ENCODE measurements around the gene TTC23.

The TTC23 gene

GRCh38 chr15:99249270-99249841 lies at the start of gene TTC23:
TTC23 (minus strand) TSS chr15:99249581; CDS start chr15:99228712, 20,869 bp downstream.
- DNase-seq (ENCODE audit: low read depth), result peak; percentile 92
- peak within 1 kb of the TSS; percentile 78 for H3K4me3 ChIP-seq (replicated peaks; ENCODE audit: low read depth, low read length)
- TF ChIP-seq CTCF (IDR thresholded peaks at IDR 0.05; ENCODE audit: low read length, missing control alignments), result no peak

- no peak for TF ChIP-seq CTCF (IDR thresholded peaks at IDR 0.05; ENCODE audit: low read length, missing control alignments)
- H3K4me3 ChIP-seq (replicated peaks; ENCODE audit: low read depth, low read length), result no peak overlapping the region
- no peak for DNase-seq (ENCODE audit: low read depth)
These were observed 47.0 kb upstream of the TTC23 start for GRCh38 chr15:99296386-99296785.

- H3K4me3 ChIP-seq (replicated peaks; ENCODE audit: low read depth, low read length), result no peak overlapping the region
- no peak for TF ChIP-seq CTCF (IDR thresholded peaks at IDR 0.05; ENCODE audit: low read length, missing control alignments)
- no peak for DNase-seq (ENCODE audit: low read depth)
These were observed 46.5 kb upstream of the TTC23 start for GRCh38 chr15:99295840-99296239.

- DNase-seq (ENCODE audit: low read depth), result no peak
- TF ChIP-seq CTCF (IDR thresholded peaks at IDR 0.05; ENCODE audit: low read length, missing control alignments), result no peak
- no peak overlapping the region for H3K4me3 ChIP-seq (replicated peaks; ENCODE audit: low read depth, low read length)
These were observed 42.3 kb upstream of the TTC23 start for GRCh38 chr15:99291643-99292042.

- no peak for DNase-seq (ENCODE audit: low read depth)
- no peak for TF ChIP-seq CTCF (IDR thresholded peaks at IDR 0.05; ENCODE audit: low read length, missing control alignments)
- no peak overlapping the region for H3K4me3 ChIP-seq (replicated peaks; ENCODE audit: low read depth, low read length)
These were observed 34.3 kb upstream of the TTC23 start for GRCh38 chr15:99283717-99284116.

- no peak for TF ChIP-seq CTCF (IDR thresholded peaks at IDR 0.05; ENCODE audit: low read length, missing control alignments)
- DNase-seq (ENCODE audit: low read depth), result no peak
- no peak overlapping the region for H3K4me3 ChIP-seq (replicated peaks; ENCODE audit: low read depth, low read length)
These were observed 33.2 kb upstream of the TTC23 start for GRCh38 chr15:99282586-99282985.

- TF ChIP-seq CTCF (IDR thresholded peaks at IDR 0.05; ENCODE audit: low read length, missing control alignments), result no peak
These were observed 32.7 kb upstream of the TTC23 start for GRCh38 chr15:99282121-99282520.

More at GRCh38 chr15:99282121-99282520, 32.7 kb upstream of the TTC23 start:
- H3K4me3 ChIP-seq (replicated peaks; ENCODE audit: low read depth, low read length), result no peak overlapping the region
- DNase-seq (ENCODE audit: low read depth), result no peak

Measured in fibroblast of pulmonary artery (primary cell).